Stimulated activated CD8-positive, alpha-beta memory T cell treated with anti-CD3 and anti-CD28 coated beads, Interleukin-4, amount 100 ng/mL, for 24 hours (primary cell): ENCODE data around the gene SYNPO.

Experiments
- DNase-seq: peaks from one replicate; pipeline ENCODE4 v3.0.0-alpha.2; 2020; ENCODE audit warnings: low read depth

SYNPO gene, protein sequence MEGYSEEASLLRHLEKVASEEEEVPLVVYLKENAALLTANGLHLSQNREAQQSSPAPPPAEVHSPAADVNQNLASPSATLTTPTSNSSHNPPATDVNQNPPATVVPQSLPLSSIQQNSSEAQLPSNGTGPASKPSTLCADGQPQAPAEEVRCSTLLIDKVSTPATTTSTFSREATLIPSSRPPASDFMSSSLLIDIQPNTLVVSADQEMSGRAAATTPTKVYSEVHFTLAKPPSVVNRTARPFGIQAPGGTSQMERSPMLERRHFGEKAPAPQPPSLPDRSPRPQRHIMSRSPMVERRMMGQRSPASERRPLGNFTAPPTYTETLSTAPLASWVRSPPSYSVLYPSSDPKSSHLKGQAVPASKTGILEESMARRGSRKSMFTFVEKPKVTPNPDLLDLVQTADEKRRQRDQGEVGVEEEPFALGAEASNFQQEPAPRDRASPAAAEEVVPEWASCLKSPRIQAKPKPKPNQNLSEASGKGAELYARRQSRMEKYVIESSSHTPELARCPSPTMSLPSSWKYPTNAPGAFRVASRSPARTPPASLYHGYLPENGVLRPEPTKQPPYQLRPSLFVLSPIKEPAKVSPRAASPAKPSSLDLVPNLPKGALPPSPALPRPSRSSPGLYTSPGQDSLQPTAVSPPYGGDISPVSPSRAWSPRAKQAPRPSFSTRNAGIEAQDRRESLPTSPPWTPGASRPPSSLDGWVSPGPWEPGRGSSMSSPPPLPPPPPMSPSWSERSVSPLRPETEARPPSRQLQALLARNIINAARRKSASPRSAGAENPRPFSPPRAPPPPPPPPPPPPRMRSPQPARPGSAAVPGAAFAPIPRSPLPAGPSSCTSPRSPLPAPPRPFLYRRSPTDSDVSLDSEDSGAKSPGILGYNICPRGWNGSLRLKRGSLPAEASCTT

DNA sequence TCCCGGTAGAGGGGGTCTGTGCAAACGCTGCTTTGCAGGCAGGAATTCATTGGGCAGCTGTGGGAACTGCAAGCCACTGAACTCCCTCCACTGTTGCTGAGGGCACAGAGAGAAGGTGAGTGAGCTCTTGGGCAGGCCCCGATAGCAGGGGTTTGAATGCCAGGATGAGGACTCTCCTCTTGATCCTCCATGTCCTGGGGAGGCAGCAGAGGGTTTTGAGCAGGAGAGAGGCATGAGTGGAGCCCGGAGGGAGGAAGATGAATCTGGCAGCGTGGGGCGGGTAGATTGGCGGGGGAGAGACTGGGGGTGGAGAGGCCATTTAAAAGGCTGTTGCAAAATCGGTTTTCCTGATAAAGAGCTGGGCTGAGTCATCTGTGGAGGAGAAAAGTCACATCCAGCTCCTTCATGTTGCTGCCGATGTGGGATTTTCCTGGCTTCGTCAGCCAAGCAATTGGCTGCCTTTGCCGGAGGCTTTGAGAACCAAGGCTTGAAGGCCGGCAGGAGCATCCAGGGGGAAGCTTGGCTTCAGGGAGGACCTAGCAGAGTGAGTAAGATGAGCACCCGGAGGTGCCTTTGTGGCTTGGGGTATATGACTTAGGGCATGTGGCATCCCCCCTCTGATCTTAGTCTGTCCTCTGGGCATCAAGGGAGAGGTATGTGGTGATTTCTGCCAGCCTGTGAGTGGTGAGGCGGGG, at the start of gene SYNPO:
TSS of gene SYNPO (plus strand) at position 350 of the 695 bp plus-strand sequence. CDS start 7,616 bp downstream, outside the sequence.
- no peak for DNase-seq

DNA sequence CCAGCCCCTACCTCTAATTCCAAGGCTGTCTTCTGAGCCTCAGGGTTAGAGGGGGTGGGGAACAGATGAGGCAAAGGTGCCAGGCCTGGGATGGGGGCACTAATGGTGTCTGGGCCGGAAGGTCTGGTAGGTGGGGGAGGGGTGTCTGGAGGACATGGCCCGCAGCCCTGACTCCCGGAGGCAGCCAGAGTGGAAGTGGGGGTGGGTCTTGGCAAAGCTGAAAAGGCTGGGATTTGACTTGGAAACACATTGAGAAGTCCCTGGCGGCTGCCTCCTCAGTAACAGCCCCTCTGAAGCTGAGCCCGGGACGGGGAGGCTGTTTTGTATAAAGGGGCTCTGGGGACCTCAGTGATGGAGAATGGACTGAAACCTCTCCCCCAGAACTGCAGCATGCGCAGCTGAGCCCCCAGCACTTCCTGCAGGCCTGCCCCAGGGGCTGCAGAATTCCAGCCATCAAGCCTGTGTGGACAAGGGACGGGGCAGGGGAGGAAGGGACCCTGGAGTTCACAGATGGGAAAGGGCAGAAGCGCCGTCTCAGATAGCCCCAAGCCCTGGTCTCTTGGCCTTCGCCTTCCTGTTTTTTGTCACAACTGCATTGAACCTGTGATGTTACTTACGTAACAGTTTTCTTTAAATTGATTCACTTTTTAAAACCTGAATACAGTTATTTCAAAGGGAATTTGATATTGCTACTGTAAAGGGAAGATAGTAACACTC, 49.3 kb upstream of the SYNPO start:
- no peak for DNase-seq

DNA sequence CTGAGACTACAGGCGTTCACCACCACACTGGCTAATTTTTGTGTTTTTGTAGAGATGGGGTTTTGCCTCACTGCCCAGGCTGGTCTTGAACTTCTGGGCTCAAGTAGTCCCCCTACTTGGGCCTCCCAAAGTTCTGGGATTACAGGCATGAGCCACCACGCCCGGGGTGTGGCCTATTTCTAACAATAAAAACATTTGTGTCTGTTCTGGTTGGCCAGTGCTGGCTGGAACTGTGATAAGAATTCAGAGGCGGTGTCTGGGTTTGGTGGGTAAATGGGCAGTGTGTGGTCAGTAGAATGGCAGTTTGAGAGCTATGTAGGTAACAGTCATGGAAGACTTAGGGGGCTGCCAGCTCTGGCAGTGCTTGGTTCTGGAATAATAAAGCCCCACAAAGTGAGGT, 46.9 kb upstream of the SYNPO start:
- no peak for DNase-seq

DNA sequence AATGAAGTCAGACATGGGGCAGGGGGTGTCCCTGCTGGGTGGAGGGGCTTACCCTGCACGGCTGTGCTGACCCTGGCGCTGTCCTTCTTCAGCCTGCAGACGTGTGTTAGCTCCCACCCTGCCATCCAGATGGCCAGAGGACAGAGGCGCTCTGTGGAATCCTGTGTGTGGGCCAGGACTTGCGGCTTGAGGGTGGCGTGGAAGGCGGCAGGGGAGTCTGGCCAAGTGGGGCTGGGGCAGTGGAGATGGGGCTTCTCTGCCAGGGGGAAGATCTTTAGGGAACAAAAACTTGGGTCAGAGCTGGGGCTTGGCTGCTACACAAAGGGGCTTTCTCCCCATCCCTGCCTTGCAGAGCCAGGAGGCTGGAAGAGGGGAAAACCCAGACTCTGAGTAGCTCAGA, 46.5 kb upstream of the SYNPO start:
- no peak for DNase-seq

DNA sequence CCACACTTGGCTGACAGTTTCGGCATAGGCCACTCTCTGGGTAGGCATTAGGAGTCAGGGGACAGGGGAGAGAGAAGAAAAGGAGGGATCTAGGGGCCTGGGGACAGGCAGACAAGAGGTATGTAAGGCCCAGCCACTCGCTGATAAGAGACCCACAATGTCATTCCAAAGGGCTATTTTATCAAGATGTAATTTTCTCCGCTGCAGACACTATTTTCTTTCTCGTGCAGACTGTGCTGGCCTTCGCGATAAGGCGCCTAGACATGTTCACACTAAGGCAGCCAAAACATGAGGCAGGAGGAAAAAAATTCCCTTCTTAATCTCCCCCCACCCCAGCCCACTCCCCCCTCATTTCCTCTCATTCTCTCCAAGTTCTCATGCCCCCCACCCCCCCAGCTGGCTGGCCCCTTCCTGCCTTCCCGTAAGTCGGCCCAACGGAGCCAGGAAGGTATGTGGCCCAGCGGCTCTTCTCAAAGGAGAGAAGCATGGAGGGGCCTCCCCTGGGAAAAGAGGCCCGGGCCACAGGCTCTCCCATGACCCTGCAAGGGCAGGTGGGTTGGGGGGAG, 44.9 kb upstream of the SYNPO start:
- no peak for DNase-seq

DNA sequence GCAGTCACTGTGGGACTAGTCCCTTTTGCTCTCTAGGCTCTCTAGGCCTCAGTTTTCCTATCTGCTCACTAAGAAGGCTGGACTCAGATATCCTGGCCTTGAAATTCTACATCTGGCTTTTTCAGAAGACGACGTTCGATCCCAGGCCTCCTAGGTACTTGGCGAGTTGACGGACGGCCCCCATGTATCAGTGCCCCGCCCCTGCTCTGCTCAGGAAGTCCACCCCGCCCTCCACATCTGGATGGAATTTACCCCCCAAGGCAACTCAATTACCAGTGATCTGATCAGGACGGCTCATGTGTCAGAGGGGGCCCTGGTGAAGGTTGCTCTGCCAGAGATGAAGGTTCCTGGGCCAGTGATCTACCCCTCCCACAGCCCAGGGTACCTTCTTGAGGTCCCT, 44.1 kb upstream of the SYNPO start:
- no peak for DNase-seq

DNA sequence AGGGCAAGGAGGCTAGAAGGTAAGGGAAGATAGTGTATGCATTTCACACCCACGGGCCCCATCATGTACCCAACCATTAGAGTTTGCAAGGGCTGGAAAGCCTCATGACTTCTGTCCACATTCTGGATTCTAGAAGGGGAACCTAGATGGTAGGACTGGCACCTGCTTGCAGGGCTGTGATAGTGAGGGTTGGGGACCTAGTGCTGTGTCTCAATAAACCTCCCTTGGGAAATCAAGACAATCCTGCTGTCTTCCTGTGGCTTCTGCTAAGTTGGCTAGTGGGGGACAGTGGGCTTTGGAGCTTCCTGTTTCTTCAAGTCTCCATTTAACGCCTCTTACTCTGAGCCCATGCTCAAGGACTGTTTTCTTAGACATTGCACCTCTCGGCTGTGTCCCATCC, 43.6 kb upstream of the SYNPO start:
- no peak for DNase-seq

DNA sequence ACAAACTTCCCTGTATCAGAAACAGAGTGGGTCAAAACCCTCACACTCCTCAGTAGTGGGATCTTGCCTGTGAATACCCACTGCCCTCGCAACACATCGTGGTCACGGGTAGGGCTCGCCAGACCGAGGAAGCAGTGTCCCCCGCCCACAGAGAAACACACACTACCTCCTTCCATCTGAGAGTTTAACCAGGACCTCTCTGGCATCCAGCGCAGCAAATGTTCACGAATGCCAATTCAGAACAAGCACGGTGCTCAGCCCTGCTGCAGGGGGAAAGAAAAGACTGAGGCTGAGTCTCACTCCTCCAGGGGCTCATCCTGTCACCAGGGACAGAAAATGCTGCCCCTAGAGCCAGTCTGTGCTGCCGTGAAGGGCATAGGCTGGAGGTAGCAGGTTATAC, 42.5 kb upstream of the SYNPO start:
- DNase-seq: no peak

DNA sequence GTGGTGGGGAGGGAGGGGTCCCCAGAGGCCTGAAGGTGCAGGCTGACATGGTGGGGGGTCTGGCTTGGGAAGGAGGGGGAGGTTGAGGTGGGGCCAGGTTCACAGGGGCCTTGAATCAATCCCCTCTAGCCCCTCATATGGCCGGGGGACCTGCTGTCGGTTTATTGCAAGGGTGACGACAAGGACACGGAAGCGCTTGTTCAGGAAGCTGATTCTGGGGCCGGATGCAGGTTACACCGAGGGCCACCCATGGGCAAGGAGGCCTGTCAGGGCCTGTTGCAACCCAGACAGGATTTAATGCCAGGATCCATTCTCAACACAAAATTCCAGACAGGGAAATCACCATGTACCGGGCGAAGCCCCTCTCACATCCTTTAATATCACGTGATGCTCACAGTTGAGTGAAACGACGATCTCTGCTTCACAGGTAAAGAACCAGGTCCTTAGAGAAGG, 41.6 kb upstream of the SYNPO start:
- DNase-seq: no peak

DNA sequence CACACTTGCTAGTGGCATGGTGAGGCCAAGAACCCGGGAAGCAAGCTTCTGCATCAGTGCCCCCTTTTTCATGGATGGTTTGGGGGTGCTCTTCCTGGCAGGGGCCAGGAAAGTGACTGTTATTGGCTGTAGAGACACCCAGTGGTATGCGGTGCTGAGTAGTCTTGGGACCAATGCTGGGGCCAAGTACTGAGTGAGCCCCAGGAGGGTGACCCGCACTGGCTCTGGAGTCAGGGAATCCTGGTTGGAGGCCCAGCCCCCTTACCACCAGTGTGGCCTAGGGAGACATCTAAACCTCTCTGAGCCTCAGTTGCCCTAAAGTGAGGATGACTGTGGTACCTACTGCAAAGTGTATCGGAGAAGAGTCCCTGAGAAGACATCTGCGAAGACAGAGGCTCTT, 41.2 kb upstream of the SYNPO start:
- no peak for DNase-seq

DNA sequence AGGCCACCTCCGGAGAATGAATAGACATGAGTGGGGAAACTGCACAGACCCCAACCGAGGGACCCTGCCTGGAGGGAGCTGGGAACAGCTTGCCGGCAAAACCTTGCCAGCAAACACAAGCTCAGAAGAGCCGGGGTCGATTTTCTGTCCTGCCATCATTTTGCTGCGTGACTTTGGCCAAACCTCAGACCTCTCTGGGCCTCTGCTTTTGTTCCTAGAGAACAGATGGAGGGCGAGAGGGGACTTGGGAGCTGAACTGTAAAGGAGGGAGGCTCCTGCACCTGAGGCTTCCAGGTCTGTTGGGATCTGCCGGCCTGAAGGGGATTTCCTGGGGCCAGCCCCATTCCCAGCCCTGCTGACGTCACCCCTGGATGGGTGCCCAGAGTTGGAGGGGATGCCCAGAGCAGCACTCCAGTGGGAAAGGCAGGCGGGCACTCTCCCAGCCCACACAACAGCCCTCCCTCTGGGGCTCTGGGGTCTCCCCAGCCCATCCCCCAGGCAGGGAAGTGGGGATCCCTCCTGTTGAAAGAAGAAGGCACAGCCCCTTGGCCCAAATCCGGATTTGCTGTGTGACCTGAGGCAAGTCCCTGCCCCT, 40.4 kb upstream of the SYNPO start:
- DNase-seq: no peak

DNA sequence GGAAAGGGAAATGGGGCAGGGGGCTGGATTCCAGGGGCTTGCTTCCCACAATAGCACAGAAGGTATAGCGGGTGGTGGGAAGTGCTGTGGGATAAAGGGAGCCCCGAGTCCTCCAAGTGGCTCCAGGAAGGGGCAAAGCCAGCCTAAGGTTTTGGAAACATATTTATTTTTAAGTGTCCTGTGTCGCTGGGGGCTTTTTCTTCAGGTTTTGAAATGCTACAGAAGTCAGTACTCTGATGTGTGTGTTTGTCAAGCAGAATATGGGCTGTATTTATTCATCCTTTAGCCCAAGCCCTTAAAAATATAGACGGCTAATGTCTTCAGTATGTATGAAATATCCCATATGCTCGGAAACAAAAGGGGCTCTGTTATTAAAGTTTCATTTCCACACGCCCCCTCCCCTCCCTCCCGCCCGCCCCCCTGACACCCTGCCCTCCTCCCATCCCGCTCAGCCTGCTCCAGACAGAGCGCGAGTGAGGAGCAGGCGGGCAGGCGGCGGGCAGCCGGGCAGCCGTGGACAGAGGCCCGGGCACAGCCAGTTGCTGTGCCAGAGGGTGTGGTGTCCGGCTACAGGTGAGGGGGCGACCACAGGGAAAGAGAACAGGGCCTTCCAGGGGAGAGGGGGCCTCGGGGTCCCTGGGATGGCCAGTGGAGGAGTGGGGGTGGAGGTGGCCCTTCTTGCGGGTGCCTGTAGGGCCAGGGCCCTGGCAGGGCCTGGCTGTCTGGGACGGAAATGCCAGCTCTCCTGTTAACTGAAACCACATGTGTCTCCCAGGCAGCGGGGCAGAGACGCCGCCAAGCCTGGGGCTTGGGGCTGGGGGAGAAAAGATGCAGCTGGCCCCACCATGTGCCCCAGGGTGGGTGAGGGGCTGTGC, 39.6 kb upstream of the SYNPO start:
- DNase-seq: no peak

DNA sequence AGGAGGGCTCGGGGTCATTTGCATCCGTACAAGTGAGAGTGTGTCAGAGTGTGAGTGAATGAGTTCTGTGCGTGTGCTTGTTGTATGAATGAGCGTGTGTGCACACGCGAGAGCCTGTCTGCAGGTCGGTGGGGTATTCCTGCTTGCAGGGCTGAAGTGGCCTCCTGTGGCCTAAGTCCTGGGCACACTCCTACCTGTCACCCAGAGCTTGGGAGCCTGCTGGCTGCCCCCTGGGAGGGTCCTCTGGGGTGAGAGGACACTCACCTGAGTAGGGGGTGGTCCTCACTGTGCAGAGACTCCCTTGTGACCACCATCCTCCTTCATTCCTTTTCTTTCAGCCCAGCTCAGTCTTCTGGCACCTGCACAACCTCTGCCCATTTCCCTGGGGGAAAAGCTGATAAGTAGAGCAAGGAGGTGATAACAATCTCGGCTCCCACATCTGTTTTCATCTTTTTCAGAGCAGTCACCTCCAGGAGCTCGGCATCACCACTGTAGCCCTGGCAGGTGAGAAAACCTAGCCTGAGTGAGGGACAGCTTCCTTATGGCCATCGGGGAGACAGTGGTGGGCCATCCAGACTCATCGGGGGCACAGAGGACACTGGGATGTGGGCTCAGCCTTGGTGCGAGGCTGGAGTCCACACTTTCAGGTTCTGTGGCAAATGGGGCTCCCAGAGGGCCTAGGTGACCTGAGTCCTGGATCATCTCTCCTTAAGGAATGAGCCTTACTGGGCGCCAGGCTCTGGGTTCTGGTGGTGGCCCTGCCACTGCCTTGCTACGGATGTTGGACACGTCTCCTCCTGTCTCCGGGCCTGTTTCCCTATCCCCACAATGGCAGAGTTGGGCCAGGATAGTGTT, 38.7 kb upstream of the SYNPO start:
- no peak for DNase-seq

DNA sequence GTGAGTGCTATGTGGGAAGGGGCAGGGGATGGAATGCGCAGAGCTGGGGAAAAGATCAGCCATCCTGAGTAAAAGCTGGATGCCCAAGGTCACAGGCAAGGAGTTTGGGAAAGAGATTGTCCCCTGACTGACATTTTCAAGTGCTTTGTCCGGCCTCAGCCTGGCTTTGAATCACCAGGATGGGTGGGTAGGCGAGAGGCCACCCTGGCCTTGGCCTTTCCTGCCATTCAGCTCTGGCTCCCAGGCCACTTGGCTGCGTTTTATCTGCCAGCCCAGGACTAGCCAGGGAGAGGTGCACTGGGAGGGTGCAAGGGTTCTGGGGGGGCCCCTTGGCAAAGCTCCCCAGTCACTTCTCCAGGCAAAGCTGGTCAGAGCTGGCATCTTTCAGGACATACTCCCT, 37.4 kb upstream of the SYNPO start:
- no peak for DNase-seq

DNA sequence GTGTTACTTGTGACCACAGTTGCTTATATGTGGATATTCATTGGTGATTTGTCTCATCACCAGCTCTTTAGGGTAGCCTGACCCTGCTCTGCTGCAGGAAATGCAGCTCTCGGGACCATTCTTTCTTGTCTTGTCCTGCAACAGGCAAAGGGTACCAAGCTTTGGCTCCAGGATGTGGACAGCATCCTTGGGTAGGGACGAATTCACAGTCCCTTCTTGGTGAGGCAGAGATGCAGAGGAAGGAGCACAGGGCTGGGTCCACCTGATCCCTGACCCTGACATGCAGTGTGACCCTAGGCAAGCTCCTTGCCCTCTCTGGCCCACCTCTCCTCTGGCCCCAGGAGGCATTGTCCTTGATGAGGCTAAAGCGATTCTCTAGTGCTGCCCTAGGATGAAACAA, 37.0 kb upstream of the SYNPO start:
- DNase-seq: no peak

DNA sequence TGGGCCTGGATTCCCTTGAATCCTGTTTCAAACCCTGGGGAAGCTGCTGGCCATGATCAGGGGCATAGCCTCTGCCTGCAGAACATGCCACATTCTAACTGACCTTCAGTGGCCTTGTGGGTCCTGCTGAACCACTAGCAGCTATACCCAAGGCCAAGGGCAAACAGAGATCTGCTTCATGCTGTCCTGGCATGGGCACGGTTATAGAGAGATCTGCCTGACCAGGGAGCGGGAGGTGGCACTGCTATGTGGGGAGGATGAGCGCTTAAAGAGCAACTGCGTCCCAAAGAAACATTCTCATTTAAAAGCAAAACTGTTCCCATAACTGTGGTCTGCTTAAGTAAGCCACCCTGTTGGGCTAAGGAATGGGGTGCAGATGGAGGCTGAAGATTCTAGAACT, 36.5 kb upstream of the SYNPO start:
- no peak for DNase-seq

DNA sequence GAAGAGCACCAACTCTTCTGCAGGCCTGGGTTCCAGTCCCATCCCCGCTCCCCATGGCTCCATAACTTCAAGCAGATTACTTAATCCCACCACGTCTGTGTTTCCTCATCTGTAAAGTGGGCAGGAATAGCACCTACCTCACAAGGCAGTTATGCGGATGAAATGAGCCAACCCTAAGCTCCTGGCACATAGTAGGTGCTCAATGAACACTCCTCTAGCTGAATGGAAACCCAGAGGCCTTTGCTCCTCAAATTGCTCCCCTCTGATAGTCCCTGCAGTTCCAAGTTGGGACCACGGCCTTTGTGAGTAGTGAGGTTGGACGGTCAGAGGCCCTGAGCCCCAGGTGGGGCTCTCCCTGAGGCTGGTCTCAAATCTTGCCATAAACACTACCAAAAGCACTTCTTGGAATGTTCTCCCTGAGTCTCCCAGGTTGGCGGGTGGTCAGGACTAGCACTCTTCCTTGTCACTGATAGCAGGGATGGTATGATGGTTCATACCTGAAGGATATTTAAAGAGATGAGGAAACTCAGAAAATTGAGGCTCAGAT, 35.5 kb upstream of the SYNPO start:
- no peak for DNase-seq

DNA sequence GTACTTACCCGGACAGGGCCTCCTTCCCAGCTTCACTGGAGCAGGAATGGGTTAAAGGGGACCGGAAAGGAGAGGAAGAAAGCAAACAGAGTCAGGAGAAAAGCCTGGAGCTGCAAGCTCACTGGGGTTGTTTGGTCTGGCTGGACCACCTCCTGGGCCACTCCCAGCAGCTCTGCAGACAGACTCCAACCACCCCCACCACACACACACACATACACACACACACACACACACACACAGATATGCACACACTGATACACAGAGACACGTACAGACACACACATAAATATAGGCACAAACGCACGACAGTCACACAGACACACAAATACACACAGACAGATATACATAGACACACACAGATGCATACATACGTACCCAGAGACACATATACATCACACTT, 34.9 kb upstream of the SYNPO start:
- no peak for DNase-seq

DNA sequence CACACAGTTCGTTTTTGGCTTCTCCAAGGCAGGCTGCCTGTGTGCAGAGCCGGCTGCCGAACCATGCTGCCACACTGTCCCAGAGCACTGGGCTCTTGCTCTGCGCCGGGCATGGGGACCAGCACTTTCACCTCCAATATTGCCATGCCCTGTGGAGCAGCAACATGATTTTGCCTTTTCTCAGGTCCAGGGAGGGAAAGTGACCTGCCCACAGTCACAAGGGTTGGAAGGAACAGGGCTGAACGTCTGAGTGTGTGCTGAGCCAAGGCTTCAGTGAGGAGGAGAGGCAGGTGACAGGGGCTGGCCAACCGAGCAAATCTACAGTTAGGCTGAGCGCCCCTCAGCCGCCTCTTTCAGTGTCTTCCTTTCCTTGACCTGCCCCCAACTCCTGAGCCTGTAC, 34.0 kb upstream of the SYNPO start:
- DNase-seq: no peak
